ENCODE results near the gene MYH15.

The MYH15 gene

DNA sequence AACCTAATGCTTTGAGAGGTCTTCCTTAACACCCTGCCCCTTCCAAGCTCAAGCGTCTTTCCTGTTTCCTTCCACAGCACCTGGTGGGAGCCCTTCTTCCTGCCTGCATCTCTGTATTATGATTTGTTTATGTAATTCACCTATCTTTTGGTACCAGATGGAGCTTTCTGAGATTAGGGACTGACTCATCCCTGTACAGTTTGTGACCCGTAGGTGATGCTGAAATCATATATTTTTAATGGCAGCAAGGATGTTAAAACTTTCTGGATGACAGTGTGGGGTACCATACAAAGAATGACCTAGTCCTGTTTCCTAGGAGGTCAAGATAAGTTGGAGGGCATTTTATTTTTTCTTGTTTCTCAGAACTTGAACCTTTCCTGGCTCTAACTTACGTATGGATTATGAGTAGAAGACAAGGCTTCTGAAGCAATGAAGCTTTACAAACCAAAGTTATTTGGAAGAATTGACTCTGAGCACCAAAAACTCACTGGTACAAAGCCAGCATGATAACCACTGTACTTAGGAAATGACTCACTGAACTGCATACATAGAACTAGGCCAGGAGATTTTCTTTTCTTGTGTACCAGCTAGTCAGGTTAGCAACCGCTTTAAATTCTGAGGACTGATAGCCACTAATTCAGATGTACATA, 167.4 kb downstream of the MYH15 start:
- DNase-seq (ENCODE audit: low read depth, low spot score), result no peak
- ChIA-PET POLR2A (no interaction called here), CTCF (no interaction called here)
- TF ChIP-seq, protein P1, sequence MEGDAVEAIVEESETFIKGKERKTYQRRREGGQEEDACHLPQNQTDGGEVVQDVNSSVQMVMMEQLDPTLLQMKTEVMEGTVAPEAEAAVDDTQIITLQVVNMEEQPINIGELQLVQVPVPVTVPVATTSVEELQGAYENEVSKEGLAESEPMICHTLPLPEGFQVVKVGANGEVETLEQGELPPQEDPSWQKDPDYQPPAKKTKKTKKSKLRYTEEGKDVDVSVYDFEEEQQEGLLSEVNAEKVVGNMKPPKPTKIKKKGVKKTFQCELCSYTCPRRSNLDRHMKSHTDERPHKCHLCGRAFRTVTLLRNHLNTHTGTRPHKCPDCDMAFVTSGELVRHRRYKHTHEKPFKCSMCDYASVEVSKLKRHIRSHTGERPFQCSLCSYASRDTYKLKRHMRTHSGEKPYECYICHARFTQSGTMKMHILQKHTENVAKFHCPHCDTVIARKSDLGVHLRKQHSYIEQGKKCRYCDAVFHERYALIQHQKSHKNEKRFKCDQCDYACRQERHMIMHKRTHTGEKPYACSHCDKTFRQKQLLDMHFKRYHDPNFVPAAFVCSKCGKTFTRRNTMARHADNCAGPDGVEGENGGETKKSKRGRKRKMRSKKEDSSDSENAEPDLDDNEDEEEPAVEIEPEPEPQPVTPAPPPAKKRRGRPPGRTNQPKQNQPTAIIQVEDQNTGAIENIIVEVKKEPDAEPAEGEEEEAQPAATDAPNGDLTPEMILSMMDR (IDR thresholded peaks at IDR 0.05; ENCODE audit: insufficient read depth, low read length, missing control alignments), result no peak
- H3K4me3 ChIP-seq (ENCODE audit: low read depth, low read length), result no peak overlapping the region

DNA sequence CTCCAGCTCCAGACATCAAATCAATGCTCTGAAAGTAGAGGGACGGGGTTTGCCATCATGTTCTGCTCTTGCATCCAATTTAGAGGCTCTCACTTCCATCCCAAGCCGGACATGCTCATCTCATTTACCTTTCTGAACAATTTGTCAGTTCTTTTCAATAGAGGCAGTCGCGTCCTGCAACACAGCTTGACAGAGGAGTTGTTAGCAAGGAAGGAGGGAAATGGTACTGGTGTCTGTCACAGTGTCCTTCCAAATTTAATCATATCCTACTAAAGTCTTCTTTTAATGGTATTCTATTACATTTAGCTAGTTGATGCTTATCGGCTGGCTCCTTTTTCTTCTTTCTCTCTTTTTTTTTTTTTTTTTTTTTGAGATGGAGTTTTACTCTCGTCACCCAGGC, 168.5 kb downstream of the MYH15 start:
- POLR2A ChIA-PET, result no interaction called here
- no peak overlapping the region for H3K4me3 ChIP-seq (ENCODE audit: low read depth, low read length)
- no peak for DNase-seq (ENCODE audit: low read depth, low spot score)
- TF ChIP-seq, protein P1 (IDR thresholded peaks at IDR 0.05; ENCODE audit: insufficient read depth, low read length, missing control alignments), result no peak
- CTCF ChIA-PET, result no interaction called here

DNA sequence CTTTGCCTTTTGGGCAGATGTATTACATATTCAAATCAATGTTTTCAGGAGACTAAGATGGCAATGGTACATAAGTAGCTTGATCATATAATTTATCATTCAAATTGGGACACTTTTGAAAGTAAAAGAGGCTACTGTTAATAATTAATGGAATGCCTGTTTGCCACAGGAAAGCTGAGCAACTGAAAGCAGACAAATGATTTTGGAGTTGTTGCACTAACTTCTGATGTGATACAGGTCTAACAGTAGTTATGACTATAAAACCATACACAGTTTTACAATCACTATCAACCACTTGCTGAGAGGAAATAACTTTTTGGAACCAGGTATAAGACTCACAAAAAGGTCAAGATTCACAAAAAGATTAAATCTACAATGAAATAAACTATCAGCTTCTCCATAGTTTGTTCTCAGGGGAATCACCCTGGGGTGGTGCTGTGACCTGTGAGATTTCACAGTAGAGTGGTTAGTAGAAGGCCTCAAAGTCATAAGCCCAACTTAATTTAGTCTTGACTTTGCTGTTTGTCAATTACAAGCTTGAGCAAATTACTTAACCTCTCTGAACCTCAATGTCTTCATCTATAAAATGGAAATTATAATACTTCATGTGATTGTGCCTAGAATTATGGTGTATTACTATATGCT, 171.4 kb downstream of the MYH15 start:
- ChIA-PET POLR2A (no interaction called here), CTCF (interaction anchor here (1.0 kb wide), 1 partner anchor 15 kb away, joined by 3 read pairs; no protein-coding TSS in a partner anchor)
- TF ChIP-seq, protein P1 (IDR thresholded peaks at IDR 0.05; ENCODE audit: insufficient read depth, low read length, missing control alignments), result no peak
- no peak for DNase-seq (ENCODE audit: low read depth, low spot score)
- H3K4me3 ChIP-seq (ENCODE audit: low read depth, low read length), result no peak overlapping the region

DNA sequence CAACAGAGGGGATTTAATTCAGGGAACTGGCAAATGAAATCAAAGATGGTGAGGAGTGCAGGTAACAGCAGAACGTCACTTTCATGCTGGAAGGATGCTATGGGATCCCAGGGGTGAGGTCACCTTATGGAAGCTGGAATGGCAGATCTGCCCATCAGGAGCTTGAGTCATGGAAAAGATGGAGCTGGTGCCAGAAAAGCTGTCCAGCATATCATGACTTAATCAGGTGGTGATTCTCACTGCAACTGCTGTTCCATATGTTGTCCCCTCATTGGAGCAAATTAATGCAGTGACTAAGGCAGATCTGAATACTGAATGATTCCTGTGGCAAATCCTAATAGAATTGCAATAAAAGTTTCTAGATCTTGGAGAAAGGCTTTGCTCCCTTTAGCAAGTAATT, 175.7 kb downstream of the MYH15 start:
- DNase-seq (ENCODE audit: low read depth, low spot score), result no peak
- H3K4me3 ChIP-seq (ENCODE audit: low read depth, low read length), result no peak overlapping the region
- TF ChIP-seq, protein P1 (IDR thresholded peaks at IDR 0.05; ENCODE audit: insufficient read depth, low read length, missing control alignments), result no peak
- ChIA-PET CTCF (no interaction called here), POLR2A (no interaction called here)

DNA sequence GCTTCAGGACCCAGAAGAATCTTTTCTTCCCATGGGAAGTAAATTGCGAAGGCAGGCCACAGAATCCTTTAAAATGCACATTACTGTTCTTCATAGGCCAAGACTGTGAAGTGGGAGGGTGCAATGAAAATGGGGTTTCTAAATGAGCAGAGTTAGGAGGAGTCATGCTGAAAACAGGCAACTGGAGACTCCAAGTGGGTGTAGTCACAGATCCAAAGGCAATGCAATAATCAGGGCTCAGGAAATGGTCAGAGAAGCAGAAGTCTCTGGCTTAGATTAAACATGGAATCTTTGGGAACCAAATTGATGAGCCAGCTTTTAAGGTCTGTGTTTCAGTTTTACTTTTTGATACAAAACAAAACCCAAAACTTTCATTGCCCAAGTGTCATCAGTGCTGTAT, 176.4 kb downstream of the MYH15 start:
- TF ChIP-seq, protein P1 (IDR thresholded peaks at IDR 0.05; ENCODE audit: insufficient read depth, low read length, missing control alignments), result no peak
- DNase-seq (ENCODE audit: low read depth, low spot score), result no peak
- POLR2A ChIA-PET, result no interaction called here
- H3K4me3 ChIP-seq (ENCODE audit: low read depth, low read length), result no peak overlapping the region
- CTCF ChIA-PET, result no interaction called here

DNA sequence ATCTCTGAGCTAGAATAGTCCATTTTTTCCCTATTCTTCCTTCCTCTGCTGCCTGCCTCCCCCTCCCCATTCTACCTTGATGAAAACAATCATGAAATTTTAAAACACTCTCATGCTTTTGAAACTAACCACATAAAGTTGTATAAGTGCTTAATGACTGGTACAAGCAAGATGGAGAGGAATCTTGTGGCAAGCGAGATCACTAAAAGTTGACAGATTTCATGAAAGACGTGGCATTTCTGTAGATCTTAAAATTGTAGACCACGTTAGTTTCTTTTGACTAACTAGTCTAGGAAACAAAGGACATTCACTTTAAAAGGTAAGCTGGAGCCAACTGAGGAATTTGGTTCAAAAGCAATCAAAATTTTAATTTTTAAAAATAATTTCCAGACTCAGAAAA, 178.6 kb downstream of the MYH15 start:
- no peak overlapping the region for H3K4me3 ChIP-seq (ENCODE audit: low read depth, low read length)
- no peak for DNase-seq (ENCODE audit: low read depth, low spot score)
- ChIA-PET CTCF (no interaction called here), POLR2A (no interaction called here)
- TF ChIP-seq, protein P1 (IDR thresholded peaks at IDR 0.05; ENCODE audit: insufficient read depth, low read length, missing control alignments), result no peak

Measured in AG04449 (cell line).